AG04450 (cell line): ENCODE measurements around the gene PRPSAP2. TPM values are rescaled to one million over a fixed set of nuclear protein-coding genes. Genes with fewer than 3 reads are reported as not detected.

Experiments used
- CTCF ChIA-PET: fragments of 300-600, 350-600 bp; formaldehyde crosslinking; extraction: SDS; loops from one replicate; lab custom pipeline; 2022; ENCODE audit warnings: antibody characterized with exemption, inconsistent platforms; lab: Charles Lee
- POLR2A ChIA-PET: fragments of 350-600 bp; formaldehyde crosslinking; extraction: SDS; loops from one replicate; lab custom pipeline; 2021; ENCODE audit warnings: antibody characterized with exemption, inconsistent platforms; lab: Yijun Ruan, JAX
- DNase-seq: peaks from one replicate; pipeline ENCODE4 v3.0.0-alpha.2; 2011; ENCODE audit warnings: low read depth, low spot score
- H3K27ac ChIP-seq: one replicate; pipeline ENCODE4 v1.5.1; 2012; ENCODE audit warnings: low read depth, low read length, control low read depth
- H3K27me3 ChIP-seq: one replicate; pipeline ENCODE4 v1.6.0; 2012; ENCODE audit warnings: low read length; ENCODE audit not compliant: control insufficient read depth, insufficient read depth
- H3K4me3 ChIP-seq: 2 replicates; pipeline ENCODE4 v1.5.1; 2011; ENCODE audit warnings: mild to moderate bottlenecking, low read depth, low read length, control low read depth
- H3K9me3 ChIP-seq: 2 replicates; pipeline ENCODE4 v1.5.1; 2012; ENCODE audit warnings: low read length; ENCODE audit not compliant: control insufficient read depth, insufficient read depth
- polyA plus RNA-seq: library from polyadenylated mRNA; depleted of rRNA; stranded (reverse); fragments of >200 nt; gene quantifications from 2 replicates; pipeline ENCODE4 v1.2.3, GENCODE V29; 2011
- TF ChIP-seq, protein P1 (sequence below): IDR thresholded peaks from 2 replicates; pipeline ENCODE4 v1.5.1; 2011; ENCODE audit warnings: low read depth, low read length, control low read depth, inconsistent platforms

The PRPSAP2 gene
- polyA plus RNA-seq, 1 experiment: 33.9 TPM

GRCh38 chr17:18896146-18896545, 38.2 kb downstream of the PRPSAP2 start:
- Histone ChIP-seq H3K27ac (no peak overlapping the region), H3K27me3 (no peaks in the 10 kb centered on the region), H3K9me3 (no peaks in the 10 kb centered on the region), H3K4me3 (no peak overlapping the region)
- ChIA-PET CTCF (no interaction called here), POLR2A (no interaction called here)
- TF ChIP-seq, protein P1, sequence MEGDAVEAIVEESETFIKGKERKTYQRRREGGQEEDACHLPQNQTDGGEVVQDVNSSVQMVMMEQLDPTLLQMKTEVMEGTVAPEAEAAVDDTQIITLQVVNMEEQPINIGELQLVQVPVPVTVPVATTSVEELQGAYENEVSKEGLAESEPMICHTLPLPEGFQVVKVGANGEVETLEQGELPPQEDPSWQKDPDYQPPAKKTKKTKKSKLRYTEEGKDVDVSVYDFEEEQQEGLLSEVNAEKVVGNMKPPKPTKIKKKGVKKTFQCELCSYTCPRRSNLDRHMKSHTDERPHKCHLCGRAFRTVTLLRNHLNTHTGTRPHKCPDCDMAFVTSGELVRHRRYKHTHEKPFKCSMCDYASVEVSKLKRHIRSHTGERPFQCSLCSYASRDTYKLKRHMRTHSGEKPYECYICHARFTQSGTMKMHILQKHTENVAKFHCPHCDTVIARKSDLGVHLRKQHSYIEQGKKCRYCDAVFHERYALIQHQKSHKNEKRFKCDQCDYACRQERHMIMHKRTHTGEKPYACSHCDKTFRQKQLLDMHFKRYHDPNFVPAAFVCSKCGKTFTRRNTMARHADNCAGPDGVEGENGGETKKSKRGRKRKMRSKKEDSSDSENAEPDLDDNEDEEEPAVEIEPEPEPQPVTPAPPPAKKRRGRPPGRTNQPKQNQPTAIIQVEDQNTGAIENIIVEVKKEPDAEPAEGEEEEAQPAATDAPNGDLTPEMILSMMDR: no peak
- DNase-seq: no peak

DNA sequence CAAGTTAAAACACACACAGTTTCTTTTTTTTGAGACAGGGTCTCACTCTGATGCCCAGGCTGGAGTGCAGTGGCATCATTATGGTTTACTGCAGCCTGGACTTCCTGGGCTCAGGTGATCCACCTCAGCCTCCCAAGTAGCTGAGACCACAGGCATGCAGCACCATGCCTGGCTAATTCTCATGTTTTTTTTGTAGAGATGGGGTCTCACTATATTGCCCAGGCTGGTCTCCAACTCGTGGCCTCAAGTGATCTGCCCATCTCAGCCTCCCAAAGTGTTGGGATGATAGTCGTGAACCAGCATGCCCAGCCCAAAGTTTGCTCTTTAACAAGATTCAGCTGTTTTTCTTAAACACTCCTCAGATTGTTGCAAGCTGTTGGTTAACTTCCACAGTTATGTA, 39.0 kb downstream of the PRPSAP2 start:
- no peaks in the 10 kb centered on the region for H3K9me3 ChIP-seq
- no peak overlapping the region for H3K27ac ChIP-seq
- ChIA-PET POLR2A (no interaction called here), CTCF (no interaction called here)
- H3K4me3 ChIP-seq: no peak overlapping the region
- DNase-seq: no peak
- TF ChIP-seq, protein P1: no peak
- no peaks in the 10 kb centered on the region for H3K27me3 ChIP-seq

GRCh38 chr17:18904482-18904881, 46.6 kb downstream of the PRPSAP2 start:
- no peak overlapping the region for H3K4me3 ChIP-seq
- no peak for DNase-seq
- H3K27ac ChIP-seq: no peak overlapping the region
- CTCF ChIA-PET: no interaction called here
- TF ChIP-seq, protein P1: no peak
- no peaks in the 10 kb centered on the region for H3K27me3 ChIP-seq
- no peaks in the 10 kb centered on the region for H3K9me3 ChIP-seq
- POLR2A ChIA-PET: no interaction called here

DNA sequence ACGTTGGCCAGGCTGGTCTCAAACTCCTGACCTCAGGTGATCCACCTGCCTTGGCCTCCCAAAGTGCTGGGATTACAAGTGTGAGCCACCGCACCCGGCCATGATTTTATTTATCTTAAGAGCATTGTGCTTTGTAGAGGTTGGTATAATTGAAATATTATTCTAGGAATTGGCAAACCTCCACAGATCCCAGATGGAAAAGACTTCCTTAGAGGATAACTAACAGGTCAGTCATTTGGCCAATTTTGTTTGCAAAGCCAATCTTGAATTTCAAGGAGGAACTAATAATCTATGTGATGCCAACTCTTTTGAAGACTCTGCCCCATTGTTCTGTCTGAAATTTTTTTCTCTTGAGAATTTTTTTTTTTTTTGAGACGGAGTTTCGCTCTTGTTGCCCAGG, 47.3 kb downstream of the PRPSAP2 start:
- CTCF ChIA-PET: no interaction called here
- Histone ChIP-seq H3K27ac (no peak overlapping the region), H3K27me3 (no peaks in the 10 kb centered on the region), H3K4me3 (no peak overlapping the region), H3K9me3 (no peaks in the 10 kb centered on the region)
- TF ChIP-seq, protein P1: no peak
- POLR2A ChIA-PET: no interaction called here
- DNase-seq: no peak

- H3K27me3 ChIP-seq: no peaks in the 10 kb centered on the region
- no peaks in the 10 kb centered on the region for H3K9me3 ChIP-seq
- ChIA-PET POLR2A (no interaction called here), CTCF (no interaction called here)
- DNase-seq: no peak
- TF ChIP-seq, protein P1: no peak
- no peak overlapping the region for H3K27ac ChIP-seq
- H3K4me3 ChIP-seq: no peak overlapping the region
Observed at GRCh38 chr17:18910326-18910725, 52.4 kb downstream of the PRPSAP2 start.
